HuH-7.5 (cell line): ENCODE results near the gene DGKE.

Experiments
- DNase-seq: peaks from one replicate; pipeline ENCODE4 v3.0.0; 2011; ENCODE audit warnings: low spot score

The DGKE gene

GRCh38 chr17:56815711-56816110, 18.2 kb upstream of the DGKE start:
- no peak for DNase-seq

- DNase-seq = no peak
Observed at GRCh38 chr17:56817066-56817465, 16.9 kb upstream of the DGKE start.

- no peak for DNase-seq
Observed at GRCh38 chr17:56819030-56819429, 14.9 kb upstream of the DGKE start.

- peak; percentile 79 for DNase-seq
Observed at GRCh38 chr17:56819431-56820145, 14.4 kb upstream of the DGKE start.

GRCh38 chr17:56820207-56820606, 13.7 kb upstream of the DGKE start:
- no peak for DNase-seq

GRCh38 chr17:56821847-56822534, 12.0 kb upstream of the DGKE start:
- no peak for DNase-seq

GRCh38 chr17:56822725-56823124, 11.2 kb upstream of the DGKE start:
- DNase-seq = no peak

- no peak for DNase-seq
Observed at GRCh38 chr17:56823848-56824247, 10.1 kb upstream of the DGKE start.

GRCh38 chr17:56824503-56824902, 9.4 kb upstream of the DGKE start:
- no peak for DNase-seq

GRCh38 chr17:56826611-56827414, 7.1 kb upstream of the DGKE start:
- DNase-seq = no peak

- no peak for DNase-seq
Observed at GRCh38 chr17:56830726-56831368, 3.1 kb upstream of the DGKE start.

GRCh38 chr17:56831369-56832095, 2.4 kb upstream of the DGKE start:
- no peak for DNase-seq

GRCh38 chr17:56832446-56832845, 1.5 kb upstream of the DGKE start:
- DNase-seq = no peak

GRCh38 chr17:56833057-56833808, 718 bp upstream of the DGKE start:
- peak; percentile 49 for DNase-seq

- no peak for DNase-seq
Observed at GRCh38 chr17:56834380-56835263, 671 bp downstream of the DGKE start.

GRCh38 chr17:56835264-56835585, 1.3 kb downstream of the DGKE start:
- DNase-seq = no peak

- DNase-seq = no peak
Observed at GRCh38 chr17:56838687-56839086, 4.7 kb downstream of the DGKE start.

GRCh38 chr17:56842577-56842976, 8.6 kb downstream of the DGKE start:
- no peak for DNase-seq

GRCh38 chr17:56845934-56846333, 12.0 kb downstream of the DGKE start:
- DNase-seq = no peak

GRCh38 chr17:56847106-56847505, 13.2 kb downstream of the DGKE start:
- DNase-seq = no peak
